DMS153 (cell line): ENCODE results near the gene TMBIM1.

Source experiments
- DNase-seq: peaks from one replicate; lab custom pipeline; 2025; lab: John Stamatoyannopoulos, UW

The TMBIM1 gene

GRCh38 chr2:218271865-218272530 lies 20.3 kb downstream of the TMBIM1 start:
- no peak for DNase-seq

GRCh38 chr2:218271487-218271797 lies 20.9 kb downstream of the TMBIM1 start:
- no peak for DNase-seq

- no peak for DNase-seq
Observed at GRCh38 chr2:218270721-218271486, 21.4 kb downstream of the TMBIM1 start.

GRCh38 chr2:218269900-218270720 lies 22.2 kb downstream of the TMBIM1 start, which contains the start of the genes AAMP and PNKD:
Gene AAMP, minus strand, starts transcription at chr2:218270137. Its CDS starts 51 bp downstream, at chr2:218270086.
Gene PNKD, plus strand, starts transcription at chr2:218270519. Its CDS starts 17 bp downstream, at chr2:218270536.
- DNase-seq, result peak; percentile 99

GRCh38 chr2:218267259-218267658 lies 25.0 kb downstream of the TMBIM1 start:
- DNase-seq, result no peak

GRCh38 chr2:218266316-218266979 lies 25.9 kb downstream of the TMBIM1 start:
- DNase-seq, result no peak

- no peak for DNase-seq
Observed at GRCh38 chr2:218265626-218266025, 26.7 kb downstream of the TMBIM1 start.

- DNase-seq, result no peak
Observed at GRCh38 chr2:218264773-218265561, 27.3 kb downstream of the TMBIM1 start.

GRCh38 chr2:218263817-218264641 lies 28.3 kb downstream of the TMBIM1 start:
- no peak for DNase-seq

- DNase-seq, result no peak
Observed at GRCh38 chr2:218262631-218263586, 29.4 kb downstream of the TMBIM1 start.

- no peak for DNase-seq
Observed at GRCh38 chr2:218262237-218262600, 30.1 kb downstream of the TMBIM1 start.

GRCh38 chr2:218261423-218262236 lies 30.7 kb downstream of the TMBIM1 start:
- DNase-seq, result peak; percentile 18

- DNase-seq, result peak; percentile 7
Observed at GRCh38 chr2:218260742-218261422, 31.4 kb downstream of the TMBIM1 start, which contains the start of gene GPBAR1. Gene GPBAR1, plus strand, starts transcription at chr2:218261015. Its CDS starts 1,710 bp downstream, at chr2:218262725.

GRCh38 chr2:218260166-218260565 lies 32.1 kb downstream of the TMBIM1 start:
- no peak for DNase-seq

GRCh38 chr2:218259099-218259961 lies 33.0 kb downstream of the TMBIM1 start:
- no peak for DNase-seq

GRCh38 chr2:218257390-218257981 lies 34.8 kb downstream of the TMBIM1 start:
- no peak for DNase-seq
